Ovary (tissue), 9 donors: ENCODE data around the gene UCKL1. TPM values are rescaled to one million over a fixed set of nuclear protein-coding genes. Genes with fewer than 3 reads are reported as not detected.

Source experiments
- DNase-seq, 5 donors: peaks; one replicate each; pipeline ENCODE4 v3.0.0-alpha.2; 2019 to 2020
- H3K27ac ChIP-seq, 2 donors: fragments of 200-600 bp; one replicate each; pipeline versions ENCODE4 v1.5.1 to v1.8.0; 2019 to 2022
- H3K27me3 ChIP-seq: fragments of 200-600 bp; one replicate; pipeline ENCODE4 v1.8.0; 2022
- H3K36me3 ChIP-seq: fragments of 200-600 bp; sonication (generic); one replicate; pipeline ENCODE4 v1.5.1; 2019
- H3K4me1 ChIP-seq: one replicate; pipeline ENCODE4 v1.8.1; 2013; ENCODE audit warnings: mild to moderate bottlenecking, moderate library complexity; ENCODE audit not compliant: insufficient read depth
- H3K4me3 ChIP-seq: fragments of 200-600 bp; sonication (generic); one replicate; pipeline ENCODE4 v1.5.1; 2017
- H3K9me3 ChIP-seq, 2 donors: fragments of 200-600 bp in 1 of 2; sonication (generic) in 1 of 2; one replicate each; pipeline versions ENCODE4 v1.5.1 to v1.8.1; 2013 to 2019; ENCODE audit warnings: mild to moderate bottlenecking in 1 of 2, moderate library complexity in 1 of 2
- EP300 ChIP-seq: sonication (generic); formaldehyde crosslinking; IDR thresholded peaks from one replicate; pipeline ENCODE4 v1.6.1; 2017; ENCODE audit warnings: antibody characterized with exemption
- POLR2A ChIP-seq: fragments of 450-650 bp; IDR thresholded peaks from one replicate; pipeline ENCODE4 v1.6.1; 2017; ENCODE audit warnings: antibody characterized with exemption, mild to moderate bottlenecking, moderate library complexity
- WGBS, 3 donors: extraction: QIAGEN DNeasy Blood & Tissue Kit in 1 of 3; methylation state at CpG; one replicate each; pipeline versions ENCODE4 v1.1.5 to v1.1.7; 2013 to 2017; 5-methylcytosine and 5-hydroxymethylcytosine counted together
- intact Hi-C, 4 donors: fragments of 100-400 bp; cut with DNase I; formaldehyde crosslinking; loops; one replicate each; pipeline versions ENCODE4 v1.11.0 to v1.15.1; 2022 to 2023
- polyA plus RNA-seq, 2 donors: library from polyadenylated mRNA; stranded (reverse); fragments of 200-250 nt in 1 of 2; fragments of 350-450 nt in 1 of 2; fragmentation: Illumina TruSeq in 1 of 2; extraction: RNeasy Lipid Tissue Mini Kit (QIAGEN cat#74804) in 1 of 2; gene quantifications; one replicate each; pipeline ENCODE4 v1.2.3, GENCODE V29; 2013 to 2014
- total RNA-seq, 7 donors: library from RNA; depleted of rRNA in 2 of 7; stranded (reverse); fragments of >200 nt in 2 of 7; fragmentation: NEBNext Ultra II Directional in 3 of 7; extraction: Animal tissue kit (Norgen Biotek cat#: 25700) in 3 of 7; gene quantifications; one replicate each; pipeline versions ENCODE4 v1.1.0 to v1.2.4, GENCODE V29; 2016 to 2023
- TF ChIP-seq, protein P1 (sequence below), 3 donors: fragments of 450-650 bp in 2 of 3; fragments of 200-600 bp in 1 of 3; IDR thresholded peaks; one replicate each; pipeline versions ENCODE4 v1.5.1 to v1.8.0; 2016 to 2022; ENCODE audit warnings: antibody characterized with exemption in 3 of 3, mild to moderate bottlenecking in 1 of 3
- donor health status: DM: no; HTN: no; CAD: no; lungs with moderate emphysema.
- donor health status: DM: no; HTN: no; CAD: no.
- donor health status: Bipolar disorder and iron deficiency.
- donor health status: DM: yes; HTN: yes; CAD: no.
- donor health status: DM: no; HTN: no; CAD: no.
- donor health status: DM: yes; HTN: yes; CAD: no.

Gene UCKL1
- total and polyA plus RNA-seq, 9 donors, result 6.6 to 58.6 (median 47.0) TPM

DNA sequence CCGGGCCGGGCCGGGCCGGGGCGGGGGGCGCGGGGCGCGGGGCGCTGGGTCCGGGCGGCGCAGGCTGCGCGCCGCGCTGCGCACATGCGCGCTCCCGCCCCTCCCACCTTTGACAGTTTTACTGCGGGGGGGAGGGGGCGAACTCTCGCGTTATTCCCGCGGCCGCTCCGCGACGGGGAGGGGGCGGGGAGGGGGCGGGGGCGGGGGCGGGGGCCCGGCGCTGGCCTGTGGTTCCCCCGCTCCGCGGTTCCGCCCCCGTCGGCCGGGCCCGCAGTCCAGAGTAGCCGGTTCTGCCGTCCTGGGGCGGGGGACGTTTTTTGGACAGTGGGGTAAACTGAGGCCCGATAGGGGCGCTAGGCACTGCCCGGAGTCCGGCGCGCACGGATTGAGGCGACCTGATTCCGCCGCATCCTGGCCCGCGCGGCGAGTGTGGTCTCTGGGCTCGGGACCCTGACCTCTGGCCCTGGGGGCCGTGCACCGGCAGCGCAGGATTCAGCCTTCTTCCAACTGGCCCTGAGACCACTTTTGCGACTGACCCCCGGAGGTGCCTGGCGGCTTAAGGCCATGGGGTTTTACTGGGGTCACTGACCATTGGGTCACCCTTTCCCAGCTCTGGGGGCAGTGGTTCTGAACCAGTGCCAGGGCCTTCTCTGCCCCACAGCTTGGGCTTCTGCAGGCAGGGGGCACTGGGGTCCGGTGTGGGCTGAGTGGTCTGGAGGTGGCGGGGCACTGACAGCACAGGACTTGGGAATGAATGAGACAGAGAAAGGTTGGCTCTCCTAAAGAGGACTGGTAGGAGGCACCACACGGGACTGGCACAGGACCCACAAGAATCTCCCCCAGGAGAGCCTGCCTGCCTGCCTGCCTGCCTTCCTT, 13.9 kb upstream of the UCKL1 start, which contains the start of gene ZNF512B:
Gene ZNF512B, minus strand, starts transcription at position 93 of the 876 bp plus-strand sequence. CDS start 1,980 bp downstream, outside the sequence.
- intact Hi-C loops, result loop anchor here in 3 of 4 donors (5.0 to 10.0 kb wide), 3 partner anchors 63 to 433 kb away; partner anchors contain the start of gene PTK6 (in 1 of the 3)
- peaks cover 11% of the 10 kb centered on the region for H3K4me1 ChIP-seq
- H3K36me3 ChIP-seq, result no peaks in the 10 kb centered on the region
- H3K27me3 ChIP-seq, result no peaks in the 10 kb centered on the region
- H3K9me3 ChIP-seq, result no peaks in the 10 kb centered on the region
- peak; percentile 71 to 83 (median 80) for DNase-seq
- peak within 1 kb of the TSS; percentile 57 for H3K4me3 ChIP-seq
- no peak for TF ChIP-seq POLR2A
- no peak for TF ChIP-seq EP300
- TF ChIP-seq, protein P1, sequence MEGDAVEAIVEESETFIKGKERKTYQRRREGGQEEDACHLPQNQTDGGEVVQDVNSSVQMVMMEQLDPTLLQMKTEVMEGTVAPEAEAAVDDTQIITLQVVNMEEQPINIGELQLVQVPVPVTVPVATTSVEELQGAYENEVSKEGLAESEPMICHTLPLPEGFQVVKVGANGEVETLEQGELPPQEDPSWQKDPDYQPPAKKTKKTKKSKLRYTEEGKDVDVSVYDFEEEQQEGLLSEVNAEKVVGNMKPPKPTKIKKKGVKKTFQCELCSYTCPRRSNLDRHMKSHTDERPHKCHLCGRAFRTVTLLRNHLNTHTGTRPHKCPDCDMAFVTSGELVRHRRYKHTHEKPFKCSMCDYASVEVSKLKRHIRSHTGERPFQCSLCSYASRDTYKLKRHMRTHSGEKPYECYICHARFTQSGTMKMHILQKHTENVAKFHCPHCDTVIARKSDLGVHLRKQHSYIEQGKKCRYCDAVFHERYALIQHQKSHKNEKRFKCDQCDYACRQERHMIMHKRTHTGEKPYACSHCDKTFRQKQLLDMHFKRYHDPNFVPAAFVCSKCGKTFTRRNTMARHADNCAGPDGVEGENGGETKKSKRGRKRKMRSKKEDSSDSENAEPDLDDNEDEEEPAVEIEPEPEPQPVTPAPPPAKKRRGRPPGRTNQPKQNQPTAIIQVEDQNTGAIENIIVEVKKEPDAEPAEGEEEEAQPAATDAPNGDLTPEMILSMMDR (IDR thresholded peaks at IDR 0.05), result no peak
- H3K27ac ChIP-seq, result peak within 1 kb of the TSS; percentile 65 to 67
- 3% methylated on average over 33 to 73 of the region's 73 CpGs for WGBS, 3 donors

GRCh38 chr20:63968928-63969760, 12.9 kb upstream of the UCKL1 start:
- H3K4me3 ChIP-seq, result peak overlapping the region; percentile 57
- TF ChIP-seq, protein P1 (IDR thresholded peaks at IDR 0.05), result no peak
- TF ChIP-seq POLR2A (no peak), EP300 (no peak)
- no peaks in the 10 kb centered on the region for H3K9me3 ChIP-seq
- H3K27ac ChIP-seq, result peak overlapping the region; percentile 65 to 67
- DNase-seq, result peak; percentile 41 to 73 (median 64)
- no peaks in the 10 kb centered on the region for H3K36me3 ChIP-seq
- H3K4me1 ChIP-seq, result peaks cover 11% of the 10 kb centered on the region
- intact Hi-C loops, result no loop called here
- no peaks in the 10 kb centered on the region for H3K27me3 ChIP-seq
- 0 to 2% (median 1%) methylated on average over 32 to 70 of the region's 70 CpGs for WGBS, 3 donors

DNA sequence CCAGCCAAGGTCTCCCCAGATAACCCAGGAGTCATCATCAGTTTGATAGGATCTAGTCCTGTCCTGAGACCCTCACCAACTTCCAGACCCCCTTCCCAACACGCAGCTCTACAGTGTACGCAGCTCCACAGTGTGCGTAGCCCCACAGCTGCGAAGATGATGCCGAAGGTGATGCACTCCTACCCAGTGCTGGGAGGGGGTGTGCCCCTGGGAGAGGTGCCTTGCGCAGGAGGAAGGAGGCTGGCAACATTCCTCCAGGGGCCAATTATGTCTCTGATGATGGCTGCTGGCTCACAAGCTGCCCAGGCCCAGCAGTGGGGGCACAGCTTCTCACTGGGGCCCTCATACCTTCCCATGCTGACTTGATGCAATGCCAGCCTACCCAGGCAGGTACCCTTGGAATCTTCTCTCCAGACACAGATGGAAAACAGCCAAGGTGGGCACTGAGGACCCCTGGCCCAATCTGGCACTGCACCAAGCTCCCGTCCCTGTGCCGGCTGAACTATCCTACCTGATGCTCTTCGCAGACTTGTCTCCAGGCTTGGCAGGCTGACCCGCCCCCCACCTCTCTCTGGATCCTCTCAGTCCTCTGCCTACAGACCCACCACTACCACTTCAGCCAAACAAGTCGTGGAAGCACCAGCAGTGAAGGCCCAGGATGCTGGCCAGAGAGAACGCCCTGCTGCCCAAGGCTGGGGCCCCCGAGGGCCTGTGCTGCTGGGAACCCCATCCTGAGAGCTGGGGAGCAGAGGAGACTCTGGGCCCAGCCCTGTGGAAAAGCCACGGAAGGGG, 12.1 kb upstream of the UCKL1 start:
- Histone ChIP-seq H3K27me3 (no peaks in the 10 kb centered on the region), H3K9me3 (no peaks in the 10 kb centered on the region), H3K4me1 (peaks cover 11% of the 10 kb centered on the region), H3K36me3 (no peaks in the 10 kb centered on the region), H3K4me3 (peak overlapping the region; percentile 57), H3K27ac (peak overlapping the region; percentile 65 to 67)
- 62 to 79% (median 67%) methylated on average over 14 of the region's 14 CpGs for WGBS, 3 donors
- intact Hi-C loops, result no loop called here
- TF ChIP-seq, protein P1 (IDR thresholded peaks at IDR 0.05), result no peak
- no peak for TF ChIP-seq EP300
- peak; percentile 28 to 56 (median 47) for DNase-seq
